SK-MEL-5 (cell line): ENCODE data around the gene NOL9. TPM values are rescaled to one million over a fixed set of nuclear protein-coding genes. Genes with fewer than 3 reads are reported as not detected.
"Not testable (repeated sequence)": the region's sequence is repeated elsewhere in the genome, so short reads cannot be mapped to it uniquely, and the experiment has no call there.

ENCODE experiments used
- DNase-seq: peaks from one replicate; pipeline ENCODE4 v3.0.0-alpha.2; 2016; ENCODE audit warnings: low read depth, low spot score
- in situ Hi-C: cut with HindIII; loops from 2 replicates; pipeline ENCODE4 v1.10.0; 2016; ENCODE audit warnings: low sequenced_read_pairs, high pct_unique_total_duplicates, low pct_unique_long_range_greater_than_20kb
- total RNA-seq: library from RNA; depleted of rRNA; stranded (reverse); fragments of >200 nt; shearing (Covaris generic); gene quantifications from 2 replicates; pipeline ENCODE4 v1.2.3, GENCODE V29; 2014

Gene NOL9
- total RNA-seq, 1 experiment from 2014 or later: 23.4 TPM

DNA sequence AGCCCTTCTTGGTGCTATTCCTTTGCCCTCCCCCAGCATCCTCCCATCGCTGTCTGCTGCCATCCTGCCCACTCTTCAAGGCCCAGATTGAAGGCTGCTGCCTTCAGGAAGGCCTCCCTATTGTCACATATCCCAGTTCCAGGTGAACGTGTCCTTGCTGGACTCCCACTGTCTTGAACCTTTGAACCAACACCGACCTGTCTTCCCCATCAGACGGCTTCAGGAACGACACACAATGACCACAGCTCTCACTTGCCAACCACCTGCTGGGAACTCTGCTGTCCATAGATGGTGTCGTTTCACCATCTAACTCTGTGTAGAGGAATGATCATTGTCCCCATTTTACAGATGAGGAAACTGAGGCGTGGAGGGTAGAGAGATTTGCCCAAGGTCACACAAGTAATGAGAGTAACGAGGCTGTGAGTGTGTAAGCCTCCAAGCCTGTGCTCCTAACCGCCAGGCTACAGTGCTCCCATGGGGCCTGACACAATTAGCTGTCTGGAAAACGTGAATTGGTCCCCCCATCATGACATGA, 53.0 kb downstream of the NOL9 start:
- in situ Hi-C loops: no loop called here
- no peak for DNase-seq

DNA sequence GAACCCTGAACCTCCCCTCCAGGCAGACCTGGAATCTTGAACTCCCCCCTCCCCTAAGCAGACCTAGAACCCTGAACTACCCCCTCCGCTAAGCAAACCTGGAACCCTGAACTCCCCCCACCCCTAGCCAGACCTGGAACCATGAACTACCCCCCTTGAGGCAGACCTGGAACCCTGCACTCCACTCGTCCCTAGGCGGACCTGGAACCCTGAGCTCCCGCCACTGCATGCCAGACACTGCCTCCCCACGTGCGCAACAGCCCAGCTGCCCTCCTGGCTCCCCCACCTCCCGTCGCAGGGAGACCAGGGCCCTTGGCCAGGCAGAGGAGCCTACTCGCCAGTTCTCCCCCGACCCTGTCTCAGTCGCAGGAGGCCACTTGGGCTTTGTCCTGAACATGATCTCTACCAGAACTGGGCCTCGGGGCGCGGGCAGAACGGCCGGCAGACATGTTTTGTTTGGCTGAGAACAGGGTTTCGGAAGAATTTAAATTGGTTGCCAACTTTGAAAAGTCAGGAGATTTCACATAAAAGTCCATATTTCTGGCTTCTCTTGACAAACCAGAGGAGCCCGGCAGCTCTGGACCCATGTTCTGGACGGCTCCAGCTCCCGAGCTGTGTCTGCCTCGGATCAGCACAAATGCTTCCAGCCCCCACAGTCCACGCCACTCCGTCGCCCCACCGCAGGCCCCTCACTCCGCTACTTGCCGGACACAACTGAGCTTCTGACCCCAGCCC, 53.6 kb downstream of the NOL9 start:
- in situ Hi-C loops: no loop called here
- DNase-seq: no peak

DNA sequence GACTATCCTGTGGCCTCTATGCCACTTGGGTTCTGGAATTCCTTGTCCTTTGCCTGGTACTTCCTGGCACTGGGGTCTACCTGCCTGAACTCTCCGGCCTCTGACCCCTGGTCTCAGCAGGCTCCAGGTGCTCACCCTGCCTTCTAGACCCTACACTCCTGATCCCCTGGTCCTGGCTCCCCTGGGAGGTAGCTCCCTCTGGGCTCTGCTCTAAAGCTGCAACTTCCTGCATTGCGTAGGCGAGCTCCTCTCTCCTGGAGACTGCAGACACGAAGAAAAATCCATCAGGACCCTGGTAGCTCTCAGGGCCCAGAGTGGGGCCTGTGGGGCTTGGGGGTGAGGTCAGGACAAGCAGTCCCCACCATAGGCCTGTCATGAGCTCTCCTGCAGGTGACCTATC, 55.0 kb downstream of the NOL9 start:
- DNase-seq: no peak
- in situ Hi-C loops: no loop called here

DNA sequence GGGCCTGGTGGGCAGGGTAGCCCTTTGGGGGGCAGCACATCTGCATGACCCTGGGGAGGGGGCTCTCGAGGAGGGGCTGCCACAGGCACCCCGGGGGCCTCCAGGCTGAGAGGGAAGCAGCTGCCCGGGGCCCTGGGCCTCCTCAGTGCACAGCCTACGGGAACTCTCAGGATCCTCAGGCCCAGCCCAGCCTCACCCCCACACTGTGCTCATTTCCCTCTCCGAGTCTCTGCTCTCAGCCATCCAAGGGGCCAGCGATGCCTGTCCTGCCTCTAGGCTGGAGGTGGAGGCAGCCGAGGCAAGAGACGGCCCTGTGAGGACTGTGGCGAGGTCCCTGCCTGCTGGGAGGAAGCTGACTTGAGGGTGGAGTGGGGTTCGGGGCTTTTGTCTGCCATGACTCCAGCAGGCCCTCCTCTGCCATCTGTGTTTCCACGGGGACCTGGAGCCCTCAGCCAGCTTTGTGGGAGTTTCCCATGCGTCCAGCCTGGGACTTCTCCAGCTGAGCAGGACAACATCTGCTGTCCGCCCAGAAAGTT, 55.7 kb downstream of the NOL9 start:
- no peak for DNase-seq
- in situ Hi-C loops: no loop called here

DNA sequence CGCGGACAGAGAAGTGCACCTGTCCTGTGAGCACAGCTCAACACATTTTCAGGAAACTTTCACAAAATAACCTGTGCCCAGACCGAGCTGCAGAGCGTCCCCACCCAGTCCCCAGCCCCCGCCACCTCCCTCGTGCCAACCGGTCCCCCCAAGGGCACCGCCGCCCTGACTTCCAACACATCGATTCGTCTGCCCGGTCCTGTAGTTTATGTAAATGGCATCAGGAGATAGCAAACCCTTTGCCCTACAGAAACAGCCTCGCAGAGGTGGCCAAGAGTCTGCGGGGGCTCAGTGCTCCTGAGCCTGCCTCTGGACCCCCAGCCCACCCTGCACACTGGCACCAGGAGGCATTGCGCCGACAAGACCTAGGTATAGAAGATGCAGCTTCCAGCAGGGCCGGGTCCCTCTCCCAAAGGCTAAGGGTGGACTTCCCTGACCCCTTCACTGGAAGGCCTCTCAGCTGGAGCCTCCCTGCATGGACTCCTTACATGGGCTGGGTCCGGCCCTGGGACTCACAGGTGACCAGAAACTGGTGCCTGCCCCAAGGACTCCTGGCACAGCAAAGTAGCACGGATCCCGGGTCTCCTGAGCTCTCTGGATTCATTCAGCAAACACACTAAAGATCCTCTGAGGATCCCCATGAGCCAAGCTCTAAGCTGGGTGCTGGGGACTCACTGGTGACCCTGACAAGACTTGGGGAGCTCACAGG, 56.3 kb downstream of the NOL9 start:
- in situ Hi-C loops: no loop called here
- no peak for DNase-seq

DNA sequence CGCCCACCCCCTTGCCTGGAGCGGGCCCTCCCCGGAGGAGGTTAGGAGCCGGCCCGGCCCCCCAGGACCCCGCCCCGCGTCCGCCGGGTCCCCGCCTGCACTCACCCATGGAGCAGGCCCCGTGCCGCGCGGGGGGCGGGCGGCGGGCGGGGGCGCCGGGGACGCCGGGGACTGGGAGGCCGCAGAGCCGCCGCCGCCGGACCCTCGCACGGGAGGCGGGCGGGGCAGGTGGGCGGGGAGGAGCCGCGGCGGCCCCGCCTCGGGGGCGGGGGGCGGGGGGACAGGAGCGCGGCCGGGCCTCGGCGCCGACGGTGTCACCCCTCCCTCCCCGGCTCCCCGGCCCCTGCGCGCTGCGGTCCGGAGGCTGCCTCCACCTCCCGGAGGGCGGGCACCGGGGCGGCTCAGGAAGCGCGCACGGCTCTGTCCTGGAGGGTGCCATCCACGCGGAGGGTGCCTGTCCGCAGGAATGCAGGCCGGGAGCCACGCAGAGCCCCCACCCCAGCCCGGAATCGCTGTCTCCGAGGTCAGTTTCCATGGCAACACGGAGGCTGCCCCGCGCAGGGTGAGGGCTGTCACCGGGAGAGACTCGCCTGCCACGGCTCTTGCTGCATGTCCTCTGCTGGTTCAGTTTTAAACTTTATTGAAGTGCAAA, 57.0 kb downstream of the NOL9 start:
- DNase-seq: peak; percentile 29
- in situ Hi-C loops: no loop called here

DNA sequence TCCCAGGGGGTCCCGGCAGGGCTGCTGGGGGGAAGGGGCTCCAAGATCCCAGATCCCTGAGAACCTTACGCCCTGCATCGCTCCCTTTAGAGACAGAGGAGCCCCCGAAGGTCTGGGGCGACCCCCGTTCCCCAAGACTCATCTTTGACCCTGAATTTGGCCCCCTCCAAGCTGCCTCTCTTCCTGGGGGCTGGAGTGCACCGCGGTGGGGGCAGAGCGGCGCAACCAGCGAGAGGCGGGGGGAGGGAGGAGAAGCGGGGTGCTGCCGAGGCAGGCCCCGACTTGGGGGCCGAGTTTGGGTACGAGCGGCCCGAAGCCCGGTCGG, 57.5 kb downstream of the NOL9 start:
- no peak for DNase-seq
- in situ Hi-C loops: no loop called here

DNA sequence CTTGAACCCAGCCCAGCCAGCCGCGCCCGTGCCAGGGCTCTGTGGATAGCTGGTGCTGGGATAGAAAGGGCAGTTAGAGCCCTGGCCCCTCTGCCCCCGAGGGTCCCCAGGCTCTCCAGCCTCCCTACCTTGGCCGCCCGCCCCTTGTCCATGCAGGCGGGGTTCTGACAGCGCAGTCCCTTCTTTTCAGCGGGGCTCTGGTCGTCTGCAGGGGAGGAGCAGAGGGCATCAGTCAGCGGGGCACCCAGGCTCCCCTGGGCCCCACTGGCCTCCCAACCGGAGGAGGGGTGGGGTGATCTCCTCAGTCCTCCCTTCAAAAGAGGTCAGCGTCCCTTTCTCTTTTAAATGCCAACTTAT, 58.0 kb downstream of the NOL9 start:
- no peak for DNase-seq
- in situ Hi-C loops: no loop called here

DNA sequence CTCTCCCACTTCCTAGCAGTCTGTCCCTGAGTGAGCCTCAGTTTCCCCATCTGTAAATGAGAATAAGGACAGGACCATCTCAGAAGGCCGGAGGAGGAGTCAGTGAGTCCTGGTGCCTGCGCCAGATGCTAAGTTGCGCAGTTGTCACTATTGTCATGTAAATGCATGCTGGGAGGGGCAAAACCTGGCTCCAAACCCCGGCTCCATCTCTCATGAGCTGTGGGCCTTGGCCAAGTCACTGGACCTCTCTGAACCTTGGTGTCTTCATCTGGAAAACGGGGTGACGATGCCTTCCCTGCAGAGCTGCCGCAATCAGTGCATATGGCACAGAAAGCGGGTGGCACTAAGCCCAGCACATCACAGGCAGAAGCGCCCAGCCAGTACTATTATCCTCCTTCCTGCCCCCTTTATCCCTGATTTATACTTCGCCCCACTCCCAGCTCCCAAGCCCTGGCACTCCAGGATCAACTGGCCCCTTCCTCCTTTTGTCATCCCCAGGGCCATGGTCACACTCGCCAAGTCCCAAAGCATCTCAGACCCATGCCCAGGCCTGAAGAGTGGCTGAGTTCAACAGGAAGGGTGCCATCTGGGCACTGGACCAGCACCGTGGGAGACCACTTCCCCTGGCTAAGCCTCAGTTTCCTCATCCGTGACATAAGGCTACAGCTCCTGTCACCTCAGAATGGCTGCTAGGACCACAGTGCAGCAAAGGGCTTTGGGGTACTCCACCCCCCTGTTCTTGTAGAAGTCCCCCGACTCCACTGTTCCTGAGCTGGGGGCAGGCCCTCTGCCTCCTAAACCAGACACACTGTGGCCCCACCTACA, 58.6 kb downstream of the NOL9 start:
- no peak for DNase-seq
- in situ Hi-C loops: no loop called here

DNA sequence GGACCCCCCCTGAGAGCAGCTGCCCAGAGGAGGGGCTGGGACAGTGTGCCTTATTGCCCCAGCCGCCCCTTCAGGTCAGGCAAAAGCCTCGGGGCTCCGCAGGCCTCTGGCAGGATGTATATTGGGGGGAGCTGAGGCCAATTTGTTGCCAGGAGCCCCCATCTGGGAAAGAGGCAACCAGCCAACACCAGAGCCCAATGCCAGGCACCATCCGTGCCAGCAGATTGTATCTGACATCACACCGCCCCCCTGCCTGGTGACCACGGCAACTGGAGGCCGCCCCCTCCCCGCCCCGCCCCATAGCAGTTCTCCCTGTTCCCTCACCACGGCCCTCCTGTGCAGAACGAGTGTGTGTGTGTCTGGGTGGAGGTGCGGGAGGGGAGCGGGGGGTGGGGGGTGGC, 59.3 kb downstream of the NOL9 start:
- in situ Hi-C loops: no loop called here
- DNase-seq: no peak

DNA sequence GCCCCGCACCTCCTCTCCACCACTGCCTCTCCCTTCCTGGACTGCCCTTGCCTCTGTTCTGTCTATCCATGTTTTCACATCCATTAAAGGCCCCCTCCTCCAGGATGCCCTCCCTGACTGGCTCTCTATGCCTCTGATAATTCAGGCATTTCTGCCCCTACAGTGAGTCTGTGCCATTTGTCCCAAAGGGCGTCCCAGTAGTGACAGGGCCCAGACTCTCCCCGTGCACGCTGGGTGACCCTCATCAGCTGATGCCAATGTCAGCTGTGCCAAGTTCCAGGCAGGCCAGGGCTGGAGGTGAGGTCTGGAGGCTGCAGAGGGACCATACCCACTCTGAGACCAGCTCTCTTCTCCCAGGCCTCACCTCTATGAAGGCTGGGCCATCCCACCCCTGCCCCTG, 59.7 kb downstream of the NOL9 start:
- in situ Hi-C loops: no loop called here
- no peak for DNase-seq

DNA sequence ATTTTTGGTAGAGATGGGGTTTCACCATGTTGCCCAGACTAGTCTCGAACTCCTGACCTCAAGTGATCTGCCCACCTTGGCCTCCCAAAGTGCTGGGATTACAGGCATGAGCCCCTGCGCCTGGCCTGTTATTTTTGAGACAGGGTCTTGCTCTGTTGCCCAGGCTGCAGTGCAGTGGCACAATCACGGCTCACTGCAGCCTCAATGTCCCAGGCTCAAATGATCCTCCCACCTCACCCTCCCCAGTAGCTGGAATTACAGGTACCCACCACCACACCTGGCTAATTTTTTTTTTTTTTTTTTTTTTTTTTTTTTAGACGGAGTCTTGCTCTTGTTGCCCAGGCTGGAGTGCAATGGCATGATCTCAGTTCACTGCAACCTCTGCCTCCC, 60.5 kb downstream of the NOL9 start:
- in situ Hi-C loops: not testable (repeated sequence)

DNA sequence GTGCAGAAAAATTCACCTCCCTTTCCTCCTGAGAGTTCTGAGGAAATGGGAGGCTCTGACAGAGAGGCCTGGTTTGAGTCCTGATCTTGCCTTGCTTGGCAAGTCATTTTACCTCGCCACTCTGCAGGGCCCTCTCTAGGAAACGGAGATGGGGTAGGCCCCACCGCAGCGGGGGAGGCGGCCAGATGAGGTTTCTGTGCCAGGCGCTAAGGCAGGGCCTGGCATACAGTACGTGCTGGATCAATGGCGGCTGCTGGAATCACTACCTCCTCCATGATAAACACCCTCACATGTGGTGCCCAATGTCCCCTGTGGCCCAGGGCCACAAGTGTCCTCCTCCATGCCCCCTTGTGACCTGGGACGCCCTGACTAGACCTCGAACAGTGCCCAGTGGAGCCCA, 62.3 kb downstream of the NOL9 start:
- no peak for DNase-seq
- in situ Hi-C loops: no loop called here

More for the DNA sequence above, 60.5 kb downstream of the NOL9 start:
- DNase-seq: not testable (repeated sequence)

DNA sequence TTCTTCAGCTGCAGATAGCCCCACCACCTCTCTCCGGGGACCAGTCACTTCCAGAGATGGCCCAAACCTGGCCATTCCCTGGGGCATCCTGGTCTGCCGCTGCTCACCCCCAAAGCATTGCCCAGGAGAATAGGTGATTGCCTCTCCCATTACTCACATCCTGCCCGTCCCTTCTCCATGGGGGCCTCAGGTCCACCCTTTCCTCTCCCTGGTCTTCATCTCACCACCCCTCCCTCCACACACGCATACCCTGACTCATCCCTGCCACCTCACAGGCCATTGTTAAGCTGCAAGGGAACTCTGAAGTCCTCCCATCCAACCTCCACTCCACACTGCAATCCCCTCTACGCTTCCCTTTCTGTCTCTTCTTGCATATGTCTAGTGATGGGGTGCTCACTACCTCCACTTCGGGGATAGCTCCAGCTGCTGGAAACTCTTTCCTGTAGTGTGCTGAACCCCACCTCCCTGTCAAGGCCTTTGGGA, 62.8 kb downstream of the NOL9 start, which contains the start of gene PLEKHG5:
TSS of gene PLEKHG5 (minus strand) at position 188 of the 483 bp plus-strand sequence. CDS start 14,096 bp downstream, outside the sequence.
- in situ Hi-C loops: no loop called here
- no peak for DNase-seq

DNA sequence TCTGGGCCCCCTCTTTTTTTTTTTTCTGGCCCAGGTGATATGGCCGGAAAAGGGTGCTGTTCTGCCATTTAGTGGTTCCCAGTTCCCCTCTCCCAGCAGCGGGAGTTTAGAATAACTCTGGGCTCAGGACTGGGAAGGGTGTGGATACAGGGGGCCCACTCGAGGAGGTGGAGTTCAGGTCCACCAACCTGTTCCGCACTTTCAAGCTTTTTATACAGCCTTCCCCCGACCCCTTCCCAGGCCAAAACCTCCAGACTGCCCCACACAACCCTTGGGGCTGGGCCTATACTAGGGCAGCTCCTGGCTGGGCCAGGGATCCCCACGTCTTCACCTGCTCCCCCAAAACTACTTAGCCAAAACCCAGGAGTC, 63.2 kb downstream of the NOL9 start:
- DNase-seq: no peak
- in situ Hi-C loops: no loop called here

DNA sequence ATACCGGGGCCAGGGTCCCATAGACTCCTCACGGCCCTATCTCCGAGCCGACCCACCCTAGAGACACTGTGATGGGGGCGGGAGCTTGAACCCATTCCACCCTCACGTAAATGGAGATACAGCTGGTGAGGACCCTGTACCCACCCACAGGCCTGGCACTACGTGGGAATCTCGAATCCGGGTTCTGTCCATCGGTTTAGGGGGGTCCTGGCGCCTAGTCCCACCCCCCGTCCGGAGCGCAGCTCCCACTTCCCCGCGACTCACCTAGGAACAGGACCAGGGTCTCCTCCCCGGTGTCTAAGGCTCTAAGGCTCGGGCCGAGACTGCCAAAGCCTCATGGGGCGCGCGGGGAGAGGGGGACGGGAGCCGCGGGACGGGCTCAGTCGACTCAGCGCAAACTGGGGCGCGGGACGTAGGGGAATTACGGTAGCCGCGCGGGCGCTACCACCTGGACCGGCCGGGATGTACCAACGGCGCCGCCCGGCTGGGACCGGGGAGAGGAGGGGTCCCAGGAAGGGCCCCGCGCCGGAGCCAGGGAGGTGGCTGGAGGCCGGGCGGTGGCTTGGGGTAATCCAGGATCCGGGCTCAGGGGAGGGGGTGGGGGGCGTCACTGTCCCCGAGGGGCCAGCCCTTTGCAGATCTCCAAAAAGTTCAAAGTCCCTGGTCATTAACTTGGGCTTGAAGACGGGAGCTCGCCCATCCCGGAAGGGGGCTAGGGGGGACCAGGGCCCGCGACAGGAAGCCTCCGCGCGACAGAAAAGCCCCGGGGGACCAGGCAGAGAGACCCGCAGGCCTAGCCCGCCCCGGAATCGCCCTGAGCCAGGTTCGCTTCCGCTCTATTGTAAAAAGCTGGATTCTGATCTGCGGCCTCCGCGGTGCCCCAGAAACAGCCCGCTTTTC, 63.9 kb downstream of the NOL9 start:
- in situ Hi-C loops: no loop called here
- peak; percentile 58 for DNase-seq

DNA sequence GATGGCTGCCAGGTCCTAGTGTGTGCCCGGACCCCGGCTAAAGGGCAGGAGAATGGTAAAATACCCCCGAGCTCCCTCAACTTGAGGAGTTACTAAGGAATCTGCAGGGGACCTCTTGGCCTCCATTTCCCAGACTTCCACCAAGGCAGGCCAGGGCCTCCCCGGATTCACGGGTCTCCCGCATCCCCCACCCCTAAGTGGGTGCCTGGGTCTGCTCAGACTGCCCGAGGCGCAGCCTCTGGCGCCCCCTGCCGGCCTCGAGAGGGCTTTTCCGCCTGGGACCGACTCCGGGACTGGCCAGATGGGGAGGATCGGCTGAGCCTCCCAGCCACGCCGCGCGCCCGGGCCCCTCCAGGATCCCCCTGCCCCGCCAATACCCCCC, 64.5 kb downstream of the NOL9 start:
- in situ Hi-C loops: no loop called here
- peak; percentile 69 for DNase-seq
